Superior temporal gyrus (tissue), 1 donor: ENCODE results near the gene CC2D2B.
"Not testable (repeated sequence)": the region's sequence is repeated elsewhere in the genome, so short reads cannot be mapped to it uniquely, and the experiment has no call there.

Experiments
- DNase-seq: peaks from one replicate; pipeline ENCODE4 v3.0.0-alpha.2; 2016; ENCODE audit errors: extremely low spot score

The CC2D2B gene, protein sequence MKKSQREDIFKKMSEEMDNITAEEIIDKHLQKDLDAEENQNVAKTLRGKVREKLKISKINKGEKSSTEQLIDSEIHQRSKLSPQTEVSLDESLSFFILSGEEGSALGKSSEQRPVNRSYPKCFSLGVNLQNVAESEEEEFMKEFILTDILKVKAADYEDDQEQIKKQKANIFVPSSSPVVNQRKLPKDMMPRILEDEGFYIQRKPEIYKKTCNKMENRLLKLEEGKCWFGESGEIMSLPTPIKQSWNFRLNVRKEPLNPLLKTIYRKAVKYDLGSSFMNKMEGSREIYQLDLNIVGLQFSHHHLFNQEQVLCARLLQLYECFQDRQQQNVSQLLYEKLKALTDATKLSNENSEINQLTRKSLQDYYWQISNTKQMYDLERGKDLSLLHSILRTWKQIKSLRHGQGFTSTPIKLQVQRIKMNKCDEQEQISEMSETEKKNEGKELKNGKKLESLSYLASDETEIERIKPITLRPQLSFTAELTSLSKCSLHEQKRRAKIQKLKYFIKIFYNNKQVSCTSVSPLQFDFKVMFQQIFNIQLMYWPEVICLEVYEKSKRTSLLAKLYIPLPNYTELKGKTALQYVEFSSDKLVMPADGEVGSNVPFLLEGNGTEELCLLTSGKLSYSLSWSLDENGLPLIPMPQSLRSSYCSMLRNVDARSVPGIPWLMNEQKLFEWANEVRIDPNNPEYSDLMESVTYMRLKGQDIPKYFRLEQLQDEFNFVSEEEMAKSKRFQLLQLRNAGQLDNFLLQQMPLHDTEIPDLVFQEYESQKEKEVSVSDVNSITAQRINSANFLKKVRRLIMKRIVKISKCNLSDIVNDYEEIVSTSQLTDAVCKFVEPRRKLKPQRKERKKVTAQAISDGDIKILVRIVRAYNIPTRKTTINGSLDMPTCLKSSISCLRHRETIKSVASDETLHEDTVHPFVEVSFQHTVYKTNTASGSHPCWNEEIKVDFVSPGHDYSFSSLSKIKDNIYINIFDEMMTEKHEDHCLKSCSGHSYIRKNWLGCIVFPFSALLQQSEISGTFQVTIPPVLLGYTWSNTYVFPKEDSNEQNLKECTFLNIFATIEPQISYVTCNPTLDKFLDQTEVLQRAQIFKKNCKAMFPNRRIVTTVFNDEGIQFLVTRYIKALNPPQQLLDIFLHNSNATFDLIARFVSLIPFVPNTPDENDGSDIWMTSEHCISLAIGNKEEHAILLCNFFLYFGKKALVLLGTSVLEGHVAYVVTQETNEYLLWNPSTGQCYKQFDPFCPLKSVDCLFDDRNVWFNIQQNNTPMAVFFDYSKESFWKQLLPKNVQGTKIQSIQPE (N-terminal part only)

DNA sequence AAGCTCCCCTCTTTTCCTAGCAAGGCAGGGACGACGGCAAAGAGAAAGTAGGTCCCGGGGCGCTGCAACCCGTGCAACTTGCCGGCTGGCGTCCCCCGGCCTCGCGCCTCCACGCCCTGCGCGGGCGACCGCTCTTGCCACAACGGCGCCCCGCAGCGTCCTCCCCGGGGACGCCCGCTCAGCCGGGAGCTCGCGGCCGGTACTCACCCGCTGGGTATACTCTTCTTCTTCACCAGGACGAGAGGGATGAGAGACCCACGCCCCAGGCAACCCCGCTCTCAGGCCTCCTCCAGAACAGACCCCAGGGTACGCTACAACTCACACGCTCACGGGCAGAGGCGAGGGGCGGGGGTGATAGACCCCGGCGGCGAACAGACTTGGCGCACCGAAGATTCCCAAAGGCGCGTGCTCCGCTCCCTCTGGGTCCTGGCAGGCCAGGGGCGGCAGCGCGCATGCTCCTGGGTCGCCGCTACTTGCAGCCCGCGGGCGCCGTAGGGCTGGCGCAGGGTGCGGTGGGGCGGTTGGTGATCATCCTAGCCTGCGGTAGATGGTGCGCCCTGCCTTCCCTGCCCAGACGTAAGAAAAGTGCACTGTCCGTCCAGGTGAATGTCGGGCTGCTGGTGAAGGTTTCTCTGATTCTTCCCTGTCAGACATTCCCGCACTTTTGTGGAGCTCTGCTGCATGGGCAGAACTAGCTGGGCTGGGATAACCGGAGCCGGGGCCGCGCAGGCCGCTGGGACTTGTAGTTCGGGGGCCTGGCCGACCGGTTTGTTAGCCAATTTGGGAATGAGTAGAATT is at the start of gene CC2D2B:
CC2D2B (plus strand) TSS at position 520 of the 798 bp plus-strand sequence. CDS start 3,349 bp downstream, outside the sequence.
- DNase-seq = peak; percentile 87

DNA sequence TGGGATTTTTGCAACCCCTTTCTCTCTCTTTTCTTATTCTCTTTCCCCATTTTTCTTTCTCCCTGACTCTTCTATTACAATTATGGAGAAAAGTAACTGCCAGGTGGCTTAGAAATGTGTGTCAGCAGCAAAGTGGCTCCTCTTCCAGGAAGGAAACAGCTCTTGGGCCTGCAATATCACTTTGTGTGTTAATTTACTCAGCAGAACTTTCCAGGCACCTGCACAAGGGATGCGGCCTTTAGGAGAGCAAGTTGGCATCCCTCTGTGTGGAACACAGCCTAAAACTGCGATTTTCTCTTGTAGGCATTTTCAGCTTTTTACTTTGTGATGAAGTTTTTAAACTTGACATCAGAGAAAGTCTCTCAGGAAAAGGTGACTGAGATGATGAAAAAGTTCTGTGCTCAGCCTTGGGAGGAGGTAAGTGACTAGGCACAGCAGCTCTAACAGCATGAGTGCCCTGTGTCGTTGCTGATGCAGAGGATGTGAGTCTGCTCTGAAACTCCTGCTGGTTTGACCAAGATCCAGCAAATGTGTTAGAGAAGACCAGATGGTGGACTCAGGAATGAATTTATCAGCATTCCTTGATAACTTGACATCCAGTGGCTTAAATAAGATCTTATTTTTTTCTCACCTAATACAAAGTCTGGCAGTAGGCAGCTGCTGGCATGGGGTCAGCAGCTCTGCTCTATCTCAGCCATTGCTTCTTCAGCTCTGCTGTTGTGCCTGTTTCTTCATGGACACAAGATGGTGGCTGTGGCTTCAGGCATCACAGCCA is 47.4 kb upstream of the CC2D2B start:
- DNase-seq = no peak

DNA sequence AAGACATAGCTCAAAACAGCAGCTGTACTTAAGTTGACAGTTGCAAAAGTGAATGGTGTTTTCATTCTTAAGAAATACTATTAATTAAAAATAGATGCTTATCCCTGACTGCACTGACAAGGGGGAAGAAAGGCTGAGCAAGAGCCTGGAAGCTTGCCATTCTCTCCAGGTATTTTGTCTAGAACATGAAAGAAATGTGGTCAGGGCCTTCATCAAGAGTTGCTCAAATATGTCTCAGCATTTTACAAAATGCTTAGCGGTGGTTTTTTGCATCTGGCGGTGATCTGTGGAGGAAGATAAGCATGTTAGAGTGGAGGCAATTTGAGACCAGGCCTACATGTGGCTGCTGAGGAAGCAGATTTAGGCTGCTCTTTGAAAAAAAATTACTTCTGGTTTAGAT is 46.4 kb upstream of the CC2D2B start:
- no peak for DNase-seq

DNA sequence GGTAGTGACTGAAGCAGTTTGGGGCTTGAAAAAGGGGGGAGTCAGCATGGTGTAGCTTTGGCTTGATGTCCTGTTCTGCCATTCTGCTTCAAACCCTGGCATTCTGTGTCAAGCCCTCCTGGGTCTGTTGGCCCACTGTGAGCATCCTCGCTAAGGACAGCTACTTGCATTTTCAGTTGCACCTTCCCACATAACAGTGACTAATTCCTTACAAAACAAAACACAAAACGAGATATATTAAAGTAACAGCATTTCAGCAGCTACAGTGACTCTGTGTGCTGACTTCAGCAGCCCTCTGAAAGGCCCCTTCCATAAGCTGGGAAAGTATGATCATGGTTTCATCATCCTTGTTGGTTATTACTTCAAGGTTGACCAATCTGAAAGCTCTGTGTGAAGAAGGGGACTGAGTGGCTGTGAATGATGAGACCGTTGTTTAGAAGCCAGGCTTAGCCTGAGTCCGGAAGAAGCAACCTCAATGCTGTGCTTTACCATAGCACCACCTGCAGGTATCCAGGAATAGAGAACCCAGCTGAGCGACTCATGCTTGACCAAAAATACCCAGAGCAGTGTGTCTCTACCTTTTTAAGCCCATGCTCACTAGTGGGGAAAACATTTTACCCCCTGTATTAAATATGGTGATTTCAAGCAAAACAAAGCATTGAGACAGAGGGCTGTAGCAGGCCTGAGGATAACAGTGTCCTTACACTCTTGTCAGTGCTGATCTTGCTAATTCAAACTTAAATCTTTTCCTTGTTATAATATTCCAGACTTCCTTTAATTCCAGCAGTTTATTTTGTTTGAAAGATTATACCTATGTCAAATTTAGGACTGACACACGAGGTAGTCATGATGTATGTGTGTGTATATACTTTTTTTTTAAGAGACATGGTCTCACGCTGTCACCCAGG is 42.6 kb upstream of the CC2D2B start:
- peak; percentile 75 for DNase-seq

DNA sequence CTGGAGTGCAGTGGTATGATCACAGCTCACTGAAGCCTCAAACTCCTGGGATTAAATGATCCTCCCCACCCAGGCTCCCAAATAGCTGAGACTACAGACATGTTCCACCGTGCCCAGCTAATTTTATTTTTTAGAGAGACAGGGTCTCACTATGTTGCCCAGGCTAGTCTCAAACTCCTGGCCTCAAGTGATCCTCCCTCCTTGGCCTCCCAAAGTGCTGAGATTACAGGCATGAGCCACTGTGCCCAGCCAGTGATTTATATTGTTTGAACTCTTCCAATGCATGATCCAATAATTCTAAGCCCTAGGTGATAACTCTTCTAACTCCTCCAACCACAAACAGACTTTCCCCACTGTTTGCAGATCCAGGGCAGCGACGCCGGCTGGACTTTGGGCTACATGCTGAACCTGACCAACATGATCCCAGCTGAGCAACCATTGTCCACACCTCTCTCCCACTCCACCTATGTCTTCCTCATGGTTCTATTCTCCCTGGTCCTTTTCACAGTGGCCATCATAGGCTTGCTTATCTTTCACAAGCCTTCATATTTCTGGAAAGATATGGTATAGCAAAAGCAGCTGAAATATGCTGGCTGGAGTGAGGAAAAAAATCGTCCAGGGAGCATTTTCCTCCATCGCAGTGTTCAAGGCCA is 41.8 kb upstream of the CC2D2B start:
- DNase-seq = no peak

DNA sequence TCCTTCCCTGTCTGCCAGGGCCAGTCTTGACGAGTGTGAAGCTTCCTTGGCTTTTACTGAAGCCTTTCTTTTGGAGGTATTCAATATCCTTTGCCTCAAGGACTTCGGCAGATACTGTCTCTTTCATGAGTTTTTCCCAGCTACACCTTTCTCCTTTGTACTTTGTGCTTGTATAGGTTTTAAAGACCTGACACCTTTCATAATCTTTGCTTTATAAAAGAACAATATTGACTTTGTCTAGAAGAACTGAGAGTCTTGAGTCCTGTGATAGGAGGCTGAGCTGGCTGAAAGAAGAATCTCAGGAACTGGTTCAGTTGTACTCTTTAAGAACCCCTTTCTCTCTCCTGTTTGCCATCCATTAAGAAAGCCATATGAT is 41.3 kb upstream of the CC2D2B start:
- DNase-seq = no peak

DNA sequence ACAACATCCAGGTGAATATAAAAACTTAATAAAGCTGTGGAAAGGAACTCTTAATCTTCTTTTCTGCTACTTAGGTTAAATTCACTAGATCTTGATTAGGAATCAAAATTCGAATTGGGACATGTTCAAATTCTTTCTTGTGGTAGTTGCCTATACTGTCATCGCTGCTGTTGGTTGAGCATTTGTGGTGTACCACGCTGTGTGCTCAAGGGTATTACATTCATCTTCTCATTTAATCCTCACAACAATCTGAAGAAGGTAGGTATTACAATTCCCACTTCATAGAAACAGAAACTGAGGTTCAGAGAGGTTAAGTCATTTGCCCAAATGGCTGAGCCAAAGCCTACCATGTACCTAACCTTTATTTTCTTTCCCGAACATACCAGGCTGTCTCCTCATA is 39.9 kb upstream of the CC2D2B start:
- DNase-seq = no peak

DNA sequence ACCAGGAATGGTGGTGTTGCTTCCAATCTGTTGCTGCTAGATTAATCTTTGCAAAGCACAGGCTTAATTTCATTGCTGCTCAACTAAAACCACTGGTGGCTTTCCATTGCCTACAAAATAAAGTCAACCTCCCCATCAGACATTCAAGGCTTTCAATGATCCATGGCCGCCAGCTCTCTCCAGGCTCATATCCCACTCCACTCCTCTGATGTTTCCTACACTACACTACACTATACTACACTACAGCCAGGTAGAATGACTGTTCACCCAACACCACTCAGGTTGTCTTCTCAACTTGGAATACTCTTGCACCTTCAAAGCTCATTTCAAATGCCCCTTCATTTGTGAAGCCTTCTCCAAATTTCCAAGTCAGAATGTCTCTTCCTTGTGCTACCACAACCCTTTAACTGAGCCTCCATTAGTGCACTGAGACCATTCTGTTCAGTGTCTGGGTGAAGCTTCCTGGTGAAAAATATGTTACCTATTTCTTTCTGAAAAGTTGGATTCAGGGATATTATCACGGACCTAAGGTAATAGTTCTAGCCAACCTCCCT is 35.5 kb upstream of the CC2D2B start:
- no peak for DNase-seq

DNA sequence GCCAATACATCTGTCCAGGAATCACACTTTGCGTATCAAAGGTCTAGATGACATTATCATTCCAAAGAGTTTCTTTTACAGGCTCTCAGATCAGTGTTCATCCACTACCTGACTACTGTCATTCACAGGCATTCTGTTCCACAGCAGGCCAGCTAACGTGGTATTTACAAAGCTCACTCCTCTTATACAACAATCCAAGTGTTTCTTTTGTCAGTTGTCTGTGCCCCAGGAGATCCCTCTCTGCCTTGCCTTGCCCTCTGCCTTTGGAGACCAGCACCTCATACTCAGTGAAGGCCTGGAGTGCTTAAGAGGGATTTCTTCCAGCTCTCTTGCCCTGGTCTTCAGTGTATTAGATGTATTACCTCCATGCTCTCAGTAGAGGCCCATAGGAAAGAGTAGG is 34.6 kb upstream of the CC2D2B start:
- DNase-seq = no peak

DNA sequence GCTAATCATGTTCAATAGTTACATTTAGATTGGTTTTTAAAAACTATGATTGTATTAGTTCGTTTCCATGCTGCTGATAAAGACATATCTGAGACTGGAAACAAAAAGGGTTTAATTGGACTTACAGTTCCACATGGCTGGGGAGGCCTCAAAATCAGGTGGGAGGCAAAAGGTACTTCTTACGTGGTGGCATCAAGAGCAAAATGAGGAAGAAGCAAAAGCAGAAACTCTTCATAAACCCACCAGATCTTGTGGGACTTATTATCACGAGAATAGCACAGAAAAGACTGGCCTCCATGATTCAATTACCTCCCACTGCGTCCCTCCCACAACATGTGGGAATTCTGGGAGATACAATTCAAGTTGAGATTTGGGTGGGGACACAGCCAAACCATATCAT is 34.1 kb upstream of the CC2D2B start:
- DNase-seq = no peak

DNA sequence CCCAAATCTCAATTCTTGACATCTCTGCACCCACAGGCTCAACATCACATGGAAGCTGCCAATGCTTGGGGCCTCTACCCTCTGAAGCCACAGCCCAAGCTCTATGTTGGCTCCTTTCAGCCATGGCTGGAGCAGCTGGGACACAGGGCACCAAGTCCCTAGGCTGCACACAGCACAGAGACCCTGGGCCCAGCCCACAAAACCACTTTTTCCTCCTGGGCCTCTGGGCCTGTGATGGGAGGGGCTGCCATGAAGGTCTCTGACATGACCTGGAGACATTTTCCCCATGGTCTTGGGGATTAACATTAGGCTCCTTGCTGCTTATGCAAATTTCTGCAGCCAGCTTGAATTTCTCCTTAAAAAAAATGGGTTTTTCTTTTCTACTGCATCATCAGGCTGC is 33.0 kb upstream of the CC2D2B start:
- DNase-seq = not testable (repeated sequence)

DNA sequence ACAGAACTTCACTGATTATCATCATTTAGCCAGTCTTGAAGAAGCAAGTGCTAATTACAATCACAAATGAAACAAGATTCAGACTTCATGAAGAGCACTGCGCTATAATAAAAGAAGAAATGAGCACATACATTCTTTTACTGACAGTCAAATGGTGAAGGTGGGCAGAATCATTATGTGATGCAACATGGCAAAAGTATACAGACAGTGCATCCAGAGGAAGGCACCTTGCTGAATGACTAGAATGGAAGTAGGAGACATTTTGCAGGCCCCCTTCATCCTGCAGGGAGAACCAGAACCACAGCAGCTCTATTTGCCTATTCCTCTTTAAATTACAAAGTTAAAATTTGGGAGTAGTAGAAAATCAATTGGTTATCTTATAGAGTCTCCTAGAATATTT is 31.0 kb upstream of the CC2D2B start:
- no peak for DNase-seq

DNA sequence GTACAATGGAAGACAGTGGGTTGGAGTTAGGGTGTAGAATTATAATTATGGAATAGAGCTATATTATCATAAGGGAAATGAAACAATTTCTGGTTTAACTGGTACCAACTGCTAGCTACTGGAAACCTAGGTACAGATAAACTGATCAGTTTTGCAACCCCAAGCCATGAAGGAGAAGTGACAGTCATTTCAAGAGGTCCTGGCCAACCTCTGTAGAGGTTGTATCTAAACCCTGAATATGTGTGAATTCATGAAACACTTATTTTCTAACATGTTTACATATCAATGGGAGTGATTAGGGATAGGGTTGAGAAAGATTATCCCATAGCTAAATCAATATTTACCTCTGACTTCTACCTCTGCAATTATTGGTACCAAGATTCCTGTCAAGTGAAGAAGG is 29.9 kb upstream of the CC2D2B start:
- DNase-seq = no peak

DNA sequence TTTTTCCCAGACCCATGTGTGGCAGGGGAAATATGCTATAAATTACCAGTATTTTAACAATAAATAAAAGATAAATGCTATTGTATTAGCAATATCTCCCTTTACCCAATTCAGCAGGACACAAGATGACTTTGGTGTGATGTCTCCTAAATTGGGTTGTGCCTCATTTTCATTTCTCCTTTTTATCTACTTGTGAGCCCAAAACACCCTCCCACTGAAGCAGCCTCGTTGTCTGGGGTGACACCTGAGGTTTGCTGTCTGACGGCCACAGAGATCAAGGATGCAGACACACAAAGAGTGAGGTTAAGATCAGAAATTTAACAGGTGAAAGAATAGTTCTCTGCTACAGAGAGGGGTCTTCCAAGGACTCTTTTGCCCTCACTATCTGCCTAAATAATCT is 27.1 kb upstream of the CC2D2B start:
- DNase-seq = no peak

DNA sequence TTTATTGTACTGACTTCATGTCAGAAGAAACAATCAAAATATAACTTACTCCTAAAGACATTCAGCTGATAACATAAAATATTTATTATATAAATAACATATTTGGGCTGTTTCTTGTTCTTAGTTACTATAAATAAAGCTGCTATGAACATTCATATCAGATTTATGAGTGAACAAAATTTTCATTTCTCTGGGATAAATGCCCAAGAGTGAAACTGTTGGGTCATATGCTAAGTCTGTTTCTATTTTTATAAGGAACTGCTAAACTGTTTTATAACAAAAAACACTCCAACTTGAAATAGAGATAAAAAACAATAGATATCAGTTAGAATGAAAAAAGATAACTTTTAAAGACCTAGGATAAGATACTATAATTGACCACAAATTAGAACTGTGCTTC is 26.5 kb upstream of the CC2D2B start:
- no peak for DNase-seq

DNA sequence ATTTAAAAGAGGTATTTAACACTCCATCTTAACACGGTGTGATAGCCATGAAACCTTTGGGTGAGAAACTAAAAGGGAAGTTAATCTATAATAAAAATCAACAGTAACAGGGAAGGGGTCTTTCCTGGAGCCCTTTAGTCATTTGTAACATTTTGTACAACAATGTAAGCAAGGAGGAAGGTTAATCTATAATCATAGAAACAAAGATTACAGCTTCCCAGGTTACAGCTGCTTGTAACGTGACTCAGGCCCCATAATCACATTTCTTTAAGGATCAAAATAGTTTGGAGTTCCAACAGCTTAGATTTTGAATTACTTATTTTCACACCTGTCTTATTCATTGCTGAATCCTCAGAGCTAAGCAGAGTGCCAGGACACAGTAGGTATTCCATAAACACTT is 17.9 kb upstream of the CC2D2B start:
- no peak for DNase-seq

DNA sequence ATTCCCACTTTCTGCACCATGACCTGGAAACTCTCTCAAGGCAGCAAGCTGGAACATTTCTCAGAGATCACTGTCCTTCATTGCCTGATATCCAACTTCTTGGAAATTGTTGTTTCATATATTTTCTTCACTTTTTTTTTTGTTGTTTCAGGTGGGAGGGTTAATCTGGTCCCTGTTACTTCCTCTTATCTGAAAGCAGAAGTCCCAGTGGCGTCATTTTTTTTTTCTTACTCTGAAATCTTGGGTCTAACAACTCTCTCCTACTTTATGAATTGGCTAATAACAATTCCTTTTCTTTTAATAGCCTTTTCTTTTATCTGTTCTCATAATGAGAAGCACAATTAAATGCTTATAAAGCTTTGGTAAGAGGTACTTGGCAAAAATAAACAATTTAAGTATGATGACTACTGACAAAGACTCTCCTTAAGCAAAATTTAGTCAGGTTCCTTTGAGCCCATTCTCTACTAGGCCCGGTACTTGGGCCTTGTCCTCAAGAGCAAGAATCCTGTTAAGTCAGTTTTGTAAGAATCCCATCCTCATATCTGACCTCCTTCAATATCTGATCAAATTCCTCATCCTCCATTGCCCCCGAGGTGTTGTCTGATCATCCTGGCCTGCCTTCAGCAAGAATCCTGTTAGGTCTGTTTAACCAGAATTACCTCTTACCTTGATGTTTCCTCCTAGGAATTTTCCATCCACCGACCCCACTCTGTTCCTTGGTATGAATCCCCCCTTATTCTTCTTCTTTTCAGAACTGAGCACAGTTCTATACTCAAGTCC is 11.5 kb upstream of the CC2D2B start:
- DNase-seq = no peak
